Thyroid gland (tissue), 4 donors: ENCODE measurements around the gene PTCH1.

Source experiments
- POLR2A ChIP-seq, 2 donors: fragments of 450-650 bp; IDR thresholded peaks; one replicate each; pipeline ENCODE4 v1.6.1; 2017; ENCODE audit warnings: antibody characterized with exemption in 2 of 2, mild to moderate bottlenecking in 2 of 2, moderate library complexity in 1 of 2
- TF ChIP-seq, protein P1 (sequence below), 6 experiments: fragments of 200-600 bp in 3 of 6; fragments of 450-650 bp in 3 of 6; sonication (generic) in 3 of 6; IDR thresholded peaks; one replicate each; pipeline ENCODE4 v1.5.1; 2016 to 2019; ENCODE audit warnings: antibody characterized with exemption in 6 of 6, mild to moderate bottlenecking in 2 of 6, inconsistent platforms in 1 of 6, moderate library complexity in 1 of 6

DNA sequence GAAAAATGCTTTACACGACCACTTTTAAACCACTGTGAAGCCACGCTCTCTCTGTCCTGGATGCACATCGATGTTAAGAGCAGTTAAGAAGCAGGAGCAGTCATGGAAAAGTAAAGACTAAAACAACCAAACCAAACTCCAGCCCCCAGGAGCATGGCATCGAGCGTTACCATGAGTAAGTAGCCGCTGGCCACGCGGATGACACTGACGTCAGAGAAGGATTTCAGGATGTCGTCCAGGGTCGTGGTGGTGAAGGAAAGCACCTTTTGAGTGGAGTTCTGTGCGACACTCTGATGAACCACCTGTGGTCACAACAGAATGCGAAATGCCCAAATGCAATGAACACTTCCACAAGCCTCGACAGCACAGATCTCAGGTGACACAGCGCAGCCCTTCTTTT, 38.9 kb downstream of the PTCH1 start:
- no peak for TF ChIP-seq POLR2A (IDR thresholded peaks at IDR 0.05)
- TF ChIP-seq, protein P1, sequence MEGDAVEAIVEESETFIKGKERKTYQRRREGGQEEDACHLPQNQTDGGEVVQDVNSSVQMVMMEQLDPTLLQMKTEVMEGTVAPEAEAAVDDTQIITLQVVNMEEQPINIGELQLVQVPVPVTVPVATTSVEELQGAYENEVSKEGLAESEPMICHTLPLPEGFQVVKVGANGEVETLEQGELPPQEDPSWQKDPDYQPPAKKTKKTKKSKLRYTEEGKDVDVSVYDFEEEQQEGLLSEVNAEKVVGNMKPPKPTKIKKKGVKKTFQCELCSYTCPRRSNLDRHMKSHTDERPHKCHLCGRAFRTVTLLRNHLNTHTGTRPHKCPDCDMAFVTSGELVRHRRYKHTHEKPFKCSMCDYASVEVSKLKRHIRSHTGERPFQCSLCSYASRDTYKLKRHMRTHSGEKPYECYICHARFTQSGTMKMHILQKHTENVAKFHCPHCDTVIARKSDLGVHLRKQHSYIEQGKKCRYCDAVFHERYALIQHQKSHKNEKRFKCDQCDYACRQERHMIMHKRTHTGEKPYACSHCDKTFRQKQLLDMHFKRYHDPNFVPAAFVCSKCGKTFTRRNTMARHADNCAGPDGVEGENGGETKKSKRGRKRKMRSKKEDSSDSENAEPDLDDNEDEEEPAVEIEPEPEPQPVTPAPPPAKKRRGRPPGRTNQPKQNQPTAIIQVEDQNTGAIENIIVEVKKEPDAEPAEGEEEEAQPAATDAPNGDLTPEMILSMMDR (IDR thresholded peaks at IDR 0.05), result no peak
